AG04450 (cell line): Measurements from ENCODE around the gene LRP5. TPM values are rescaled to one million over a fixed set of nuclear protein-coding genes. Genes with fewer than 3 reads are reported as not detected.

Experiments
- CTCF ChIA-PET: fragments of 300-600, 350-600 bp; formaldehyde crosslinking; extraction: SDS; loops from one replicate; lab custom pipeline; 2022; ENCODE audit warnings: antibody characterized with exemption, inconsistent platforms; lab: Charles Lee
- POLR2A ChIA-PET: fragments of 350-600 bp; formaldehyde crosslinking; extraction: SDS; loops from one replicate; lab custom pipeline; 2021; ENCODE audit warnings: antibody characterized with exemption, inconsistent platforms; lab: Yijun Ruan, JAX
- DNase-seq: peaks from one replicate; pipeline ENCODE4 v3.0.0-alpha.2; 2011; ENCODE audit warnings: low read depth, low spot score
- H3K27ac ChIP-seq: one replicate; pipeline ENCODE4 v1.5.1; 2012; ENCODE audit warnings: low read depth, low read length, control low read depth
- H3K27me3 ChIP-seq: one replicate; pipeline ENCODE4 v1.6.0; 2012; ENCODE audit warnings: low read length; ENCODE audit not compliant: control insufficient read depth, insufficient read depth
- H3K4me3 ChIP-seq: 2 replicates; pipeline ENCODE4 v1.5.1; 2011; ENCODE audit warnings: mild to moderate bottlenecking, low read depth, low read length, control low read depth
- H3K9me3 ChIP-seq: 2 replicates; pipeline ENCODE4 v1.5.1; 2012; ENCODE audit warnings: low read length; ENCODE audit not compliant: control insufficient read depth, insufficient read depth
- polyA plus RNA-seq: library from polyadenylated mRNA; depleted of rRNA; stranded (reverse); fragments of >200 nt; gene quantifications from 2 replicates; pipeline ENCODE4 v1.2.3, GENCODE V29; 2011
- TF ChIP-seq, protein P1 (sequence below): IDR thresholded peaks from 2 replicates; pipeline ENCODE4 v1.5.1; 2011; ENCODE audit warnings: low read depth, low read length, control low read depth, inconsistent platforms

The LRP5 gene
- polyA plus RNA-seq, 1 experiment: 4.9 TPM

DNA sequence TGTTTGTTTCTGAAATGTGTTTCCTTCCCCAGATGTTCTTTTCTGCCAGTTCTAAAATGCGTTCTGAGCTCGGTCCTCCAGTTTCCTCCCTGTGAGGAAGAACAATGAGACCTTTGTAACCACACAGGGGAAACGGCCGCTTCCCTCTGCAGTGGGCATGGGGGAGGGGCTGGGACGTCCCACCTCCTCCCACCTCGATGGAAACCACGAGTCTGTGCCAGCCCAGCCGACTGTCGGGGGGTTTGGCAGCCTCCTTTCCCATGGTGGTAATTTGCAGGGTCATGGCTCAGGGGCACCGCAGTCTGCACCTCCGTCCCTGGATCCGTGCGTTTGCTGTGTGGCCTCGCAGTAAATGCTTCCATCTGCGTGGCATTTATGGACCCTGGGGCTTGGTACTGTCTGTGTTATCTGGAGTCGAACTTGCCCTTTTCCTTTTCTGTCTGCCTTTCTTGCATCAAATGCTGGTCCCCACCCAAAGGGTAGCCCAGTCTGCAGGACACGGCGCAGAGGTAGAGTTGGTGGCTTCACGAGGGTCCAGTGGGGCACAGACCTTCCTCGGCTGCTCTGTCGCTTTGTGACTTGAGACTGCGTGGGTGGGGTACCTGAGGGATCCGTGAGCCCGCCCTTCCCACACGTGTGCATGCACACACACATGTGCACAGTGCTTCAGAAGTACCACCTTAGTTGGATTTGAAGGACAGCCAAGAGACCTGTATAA is 16.1 kb downstream of the LRP5 start:
- Histone ChIP-seq H3K27me3 (no peaks in the 10 kb centered on the region), H3K4me3 (no peak overlapping the region), H3K9me3 (no peaks in the 10 kb centered on the region; the same call in 1 of the 2 replicates), H3K27ac (no peak overlapping the region)
- no peak for DNase-seq
- TF ChIP-seq, protein P1, sequence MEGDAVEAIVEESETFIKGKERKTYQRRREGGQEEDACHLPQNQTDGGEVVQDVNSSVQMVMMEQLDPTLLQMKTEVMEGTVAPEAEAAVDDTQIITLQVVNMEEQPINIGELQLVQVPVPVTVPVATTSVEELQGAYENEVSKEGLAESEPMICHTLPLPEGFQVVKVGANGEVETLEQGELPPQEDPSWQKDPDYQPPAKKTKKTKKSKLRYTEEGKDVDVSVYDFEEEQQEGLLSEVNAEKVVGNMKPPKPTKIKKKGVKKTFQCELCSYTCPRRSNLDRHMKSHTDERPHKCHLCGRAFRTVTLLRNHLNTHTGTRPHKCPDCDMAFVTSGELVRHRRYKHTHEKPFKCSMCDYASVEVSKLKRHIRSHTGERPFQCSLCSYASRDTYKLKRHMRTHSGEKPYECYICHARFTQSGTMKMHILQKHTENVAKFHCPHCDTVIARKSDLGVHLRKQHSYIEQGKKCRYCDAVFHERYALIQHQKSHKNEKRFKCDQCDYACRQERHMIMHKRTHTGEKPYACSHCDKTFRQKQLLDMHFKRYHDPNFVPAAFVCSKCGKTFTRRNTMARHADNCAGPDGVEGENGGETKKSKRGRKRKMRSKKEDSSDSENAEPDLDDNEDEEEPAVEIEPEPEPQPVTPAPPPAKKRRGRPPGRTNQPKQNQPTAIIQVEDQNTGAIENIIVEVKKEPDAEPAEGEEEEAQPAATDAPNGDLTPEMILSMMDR: no peak
- ChIA-PET CTCF (interaction anchor here (1.6 kb wide), 1 partner anchor 30 kb away, joined by 6 read pairs; no protein-coding TSS in a partner anchor), POLR2A (no interaction called here)

DNA sequence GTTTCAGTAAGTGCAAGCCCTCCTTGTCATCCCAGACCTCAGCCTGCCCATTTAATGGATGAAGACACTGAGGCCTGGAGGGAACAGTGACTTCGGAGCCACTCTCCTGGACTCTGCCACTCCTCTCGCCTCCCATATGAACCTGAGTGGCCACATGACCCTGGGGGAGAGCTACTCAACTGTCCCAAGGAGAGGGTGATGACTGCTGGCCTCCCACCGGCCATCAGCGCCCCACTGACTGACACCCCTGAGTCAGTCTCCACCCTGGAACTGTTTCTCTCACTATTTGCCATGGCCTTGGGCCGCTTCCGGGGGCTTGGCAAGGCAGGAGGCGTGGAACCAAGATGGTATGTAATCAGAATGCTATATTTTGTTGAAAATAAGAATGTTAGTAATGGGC is 17.1 kb downstream of the LRP5 start:
- TF ChIP-seq, protein P1: no peak
- Histone ChIP-seq H3K9me3 (no peaks in the 10 kb centered on the region; the same call in 1 of the 2 replicates), H3K27me3 (no peaks in the 10 kb centered on the region), H3K4me3 (no peak overlapping the region), H3K27ac (no peak overlapping the region)
- ChIA-PET CTCF (interaction anchor here (1.0 kb wide), 1 partner anchor 131 kb away, joined by 3 read pairs; no protein-coding TSS in a partner anchor), POLR2A (no interaction called here)
- DNase-seq: no peak

DNA sequence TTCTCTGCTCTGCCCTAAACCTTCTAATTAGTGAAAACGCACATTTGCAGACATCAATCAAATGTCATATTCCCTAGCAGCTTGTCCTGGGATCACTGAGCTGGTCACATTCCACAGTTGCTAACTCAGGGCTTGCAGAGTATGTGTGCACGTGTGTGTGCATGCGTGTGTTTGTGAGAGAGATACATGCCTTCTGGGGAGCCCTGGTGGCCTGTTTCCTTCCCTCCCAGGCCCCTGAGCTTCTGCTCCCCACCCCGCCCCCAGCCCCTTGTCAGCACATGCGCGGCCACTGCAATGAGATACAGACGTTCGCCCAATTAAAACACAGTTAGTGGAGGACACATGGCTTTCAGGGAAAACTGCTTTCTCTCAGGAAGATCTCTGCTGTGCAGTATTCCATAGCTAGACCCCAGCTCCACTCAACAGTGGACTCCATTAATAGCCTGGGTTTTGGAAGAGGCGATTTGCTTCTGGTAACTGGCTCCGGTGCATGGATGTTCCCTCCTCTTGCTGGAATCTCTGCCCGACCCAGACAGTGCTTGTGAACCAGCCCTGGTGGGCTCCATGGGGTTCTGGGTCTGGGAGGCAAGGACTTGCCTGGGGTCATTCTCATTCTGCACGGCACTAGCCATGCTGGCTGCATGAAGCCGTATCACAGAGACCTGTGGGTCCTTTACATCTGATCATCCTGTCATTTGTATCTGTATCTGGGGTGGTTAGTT is 17.7 kb downstream of the LRP5 start:
- Histone ChIP-seq H3K9me3 (no peaks in the 10 kb centered on the region; the same call in 1 of the 2 replicates), H3K4me3 (no peak overlapping the region), H3K27me3 (no peaks in the 10 kb centered on the region), H3K27ac (no peak overlapping the region)
- POLR2A ChIA-PET: no interaction called here
- CTCF ChIA-PET: interaction anchor here (1.0 kb wide), 1 partner anchor 132 kb away, joined by 3 read pairs; no protein-coding TSS in a partner anchor
- TF ChIP-seq, protein P1: no peak
- no peak for DNase-seq

DNA sequence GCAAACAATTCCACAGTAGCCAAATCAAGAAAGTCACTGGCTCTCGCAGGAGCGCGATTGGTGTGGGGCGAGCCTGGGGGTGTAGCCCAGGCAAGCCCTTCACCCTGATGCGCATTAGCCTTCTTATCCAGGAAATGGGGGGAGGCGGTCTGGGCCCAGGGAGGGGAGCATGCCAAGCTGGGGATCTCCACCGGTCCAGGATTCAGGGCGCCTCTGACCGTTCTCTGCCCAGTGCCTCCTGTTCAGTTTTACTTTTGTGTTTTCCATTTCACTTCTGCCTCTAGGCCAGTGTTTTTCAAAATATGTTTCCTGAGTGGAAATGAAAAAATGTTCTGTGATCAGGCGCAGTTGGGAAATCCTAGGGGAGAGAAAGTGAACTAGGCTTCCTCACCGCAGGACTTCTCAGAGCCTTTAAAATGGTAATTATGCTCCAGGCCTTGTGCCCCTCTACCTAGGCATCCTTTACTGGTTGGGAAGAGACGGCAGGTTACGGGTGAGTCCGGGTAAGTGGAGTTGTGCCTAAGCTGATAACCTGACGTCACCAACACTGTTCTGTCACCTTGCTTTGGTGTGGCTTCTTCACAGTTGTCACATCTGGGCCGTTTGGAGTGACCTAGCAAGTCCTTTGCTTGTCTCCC is 18.4 kb downstream of the LRP5 start:
- no peak for DNase-seq

More for the DNA sequence above, 18.4 kb downstream of the LRP5 start:
- Histone ChIP-seq H3K9me3 (no peaks in the 10 kb centered on the region; the same call in 1 of the 2 replicates), H3K27ac (no peak overlapping the region), H3K27me3 (no peaks in the 10 kb centered on the region), H3K4me3 (no peak overlapping the region)
- ChIA-PET CTCF (interaction anchor here (1.0 kb wide), 1 partner anchor 133 kb away, joined by 3 read pairs; no protein-coding TSS in a partner anchor), POLR2A (no interaction called here)
- TF ChIP-seq, protein P1: no peak
